Measurements from ENCODE around the gene TUBB2B. TPM values are rescaled to one million over a fixed set of nuclear protein-coding genes. Genes with fewer than 3 reads are reported as not detected.

The TUBB2B gene
- total and polyA plus RNA-seq, 9 of the 15 experiments (the other 6 are each of a cell fraction or from before 2014, with no cell fraction given), result 0.11 to 9.7 (median 4.6) TPM

- TF ChIP-seq CTCF (IDR thresholded peaks at IDR 0.05 in 2 of 3, conservative IDR thresholded peaks at IDR 0.05 in 1 of 3; ENCODE audit: insufficient read depth in 2 of 3, low read depth in 1 of 3, low read length in 3 of 3), result peak; percentile 97 to 99 (median 97)
- 0 out of 4 replicates have a peak, but pooled peaks of 1 of the 2 experiments have one; percentile 43 for TF ChIP-seq FOXK2 (conservative IDR thresholded peaks at IDR 0.05 in 1 of 2, IDR thresholded peaks at IDR 0.05 in 1 of 2; ENCODE audit: low read depth in 2 of 2)
- peak; percentile 48; the same call in 1 of the 2 replicates for TF ChIP-seq GATAD2B (IDR thresholded peaks at IDR 0.05; ENCODE audit: borderline replicate concordance)
- TF ChIP-seq PBX2 (CRISPR knock-in tag; IDR thresholded peaks at IDR 0.05; ENCODE audit: low read depth), result no peak
- TF ChIP-seq PBX2 (tag; conservative IDR thresholded peaks at IDR 0.05; ENCODE audit: low read depth), result 0 out of 2 replicates have a peak, but pooled peaks have one; percentile 17
- peak; percentile 60; the same call in 1 of the 2 replicates for TF ChIP-seq SOX6 (IDR thresholded peaks at IDR 0.05)
- TF ChIP-seq ARID4B (CRISPR knock-in tag; IDR thresholded peaks at IDR 0.05), result 0 out of 2 replicates have a peak, but pooled peaks have one; percentile 21
- peak; percentile 38; the same call in 1 of the 2 replicates for TF ChIP-seq BCOR (IDR thresholded peaks at IDR 0.05)
- no peak for TF ChIP-seq FIP1L1 (IDR thresholded peaks at IDR 0.05; ENCODE audit: low read depth, low read length, poor library complexity, severe bottlenecking)
- peak; percentile 66 for TF ChIP-seq CC2D1A (IDR thresholded peaks at IDR 0.05)
- no peak for TF ChIP-seq E2F4 (CRISPR knock-in tag; IDR thresholded peaks at IDR 0.05; ENCODE audit: low read depth)
- TF ChIP-seq ZBTB26 (CRISPR knock-in tag; IDR thresholded peaks at IDR 0.05), result no peak
- peak; percentile 75; the same call in 1 of the 2 replicates for TF ChIP-seq MTA3 (IDR thresholded peaks at IDR 0.05; ENCODE audit: borderline replicate concordance)
- TF ChIP-seq MAZ (CRISPR knock-in tag; conservative IDR thresholded peaks at IDR 0.05 in 1 of 2, IDR thresholded peaks at IDR 0.05 in 1 of 2), result peak; percentile 30 to 75; a peak in 2 of 4 replicates
Measured at GRCh38 chr6:3251462-3252314, 24.2 kb upstream of the TUBB2B start (continued).
